ENCODE results near the gene RTP1. TPM values are rescaled to one million over a fixed set of nuclear protein-coding genes. Genes with fewer than 3 reads are reported as not detected.

RTP1 gene
- total and polyA plus RNA-seq, 9 of the 15 experiments (the other 6 are each of a cell fraction or from before 2014, with no cell fraction given): not detected

GRCh38 chr3:187209491-187209890, 12.2 kb downstream of the RTP1 start:
- POLR2A ChIA-PET: interaction anchor here (2.0 kb wide), 1 partner anchor 9 kb away, joined by 10 read pairs; no protein-coding TSS in a partner anchor
- H3K27me3 ChIP-seq (ENCODE audit: control insufficient read depth in 2 of 2, insufficient read depth in 2 of 2, low read length in 2 of 2): peaks cover 12 to 26% of the 10 kb centered on the region in 2 experiments
- no peak overlapping the region for H3K4me3 ChIP-seq
- in situ Hi-C loops (cut with MboI): no loop called here
- no peak overlapping the region for H3K9ac ChIP-seq (ENCODE audit: insufficient read depth in 1 of 2, low read depth in 2 of 2, low read length in 2 of 2)
- DNase-seq (ENCODE audit: extremely low read depth in 1 of 4, low spot score in 3 of 4): no peak
- CTCF ChIA-PET (ENCODE audit: low intra/inter-chr PET ratio): no interaction called here
- H3K4me1 ChIP-seq (replicated peaks in 1 of 2; ENCODE audit: control insufficient read depth in 2 of 2, insufficient read depth in 2 of 2, low read length in 2 of 2): peaks cover 0 to 7% of the 10 kb centered on the region in 2 experiments; a peak in 2 of 5 replicates
- intact Hi-C loops (cut with micrococcal nuclease): no loop called here
- H3K9me3 ChIP-seq (replicated peaks; ENCODE audit: control insufficient read depth, insufficient read depth, low read depth, low read length): no peaks in the 10 kb centered on the region; the same call in 1 of the 2 replicates
- H3K9me1 ChIP-seq (ENCODE audit: control insufficient read depth, insufficient read depth, low read length): no peaks in the 10 kb centered on the region
- no peaks in the 10 kb centered on the region for H3K36me3 ChIP-seq (ENCODE audit: control insufficient read depth, insufficient read depth, low read length)
- TF ChIP-seq, protein P1, sequence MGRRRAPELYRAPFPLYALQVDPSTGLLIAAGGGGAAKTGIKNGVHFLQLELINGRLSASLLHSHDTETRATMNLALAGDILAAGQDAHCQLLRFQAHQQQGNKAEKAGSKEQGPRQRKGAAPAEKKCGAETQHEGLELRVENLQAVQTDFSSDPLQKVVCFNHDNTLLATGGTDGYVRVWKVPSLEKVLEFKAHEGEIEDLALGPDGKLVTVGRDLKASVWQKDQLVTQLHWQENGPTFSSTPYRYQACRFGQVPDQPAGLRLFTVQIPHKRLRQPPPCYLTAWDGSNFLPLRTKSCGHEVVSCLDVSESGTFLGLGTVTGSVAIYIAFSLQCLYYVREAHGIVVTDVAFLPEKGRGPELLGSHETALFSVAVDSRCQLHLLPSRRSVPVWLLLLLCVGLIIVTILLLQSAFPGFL (CRISPR knock-in tag; IDR thresholded peaks at IDR 0.05): no peak
- TF ChIP-seq TFE3 (CRISPR knock-in tag; IDR thresholded peaks at IDR 0.05) (no peak), SREBF1 (IDR thresholded peaks at IDR 0.05; ENCODE audit: borderline replicate concordance, low read depth, low read length) (no peak), ELK1 (CRISPR knock-in tag; IDR thresholded peaks at IDR 0.05) (no peak), ZNF764 (CRISPR knock-in tag; IDR thresholded peaks at IDR 0.05; ENCODE audit: low read depth) (no peak), EGR1 (conservative IDR thresholded peaks at IDR 0.05) (no peak), DEAF1 (CRISPR knock-in tag; IDR thresholded peaks at IDR 0.05) (no peak), GABPB2 (CRISPR knock-in tag; conservative IDR thresholded peaks at IDR 0.05) (no peak), HDAC1 (IDR thresholded peaks at IDR 0.05) (no peak), NFIC (IDR thresholded peaks at IDR 0.05) (no peak), ILK (tag; IDR thresholded peaks at IDR 0.05; ENCODE audit: borderline replicate concordance, low read depth) (no peak), CC2D1A (IDR thresholded peaks at IDR 0.05) (no peak), POLR2A (conservative IDR thresholded peaks at IDR 0.05) (no peak), CHCHD3 (CRISPR knock-in tag; IDR thresholded peaks at IDR 0.05) (no peak), SMAD2 (IDR thresholded peaks at IDR 0.05; ENCODE audit: low read depth, low read length) (no peak), TARDBP (IDR thresholded peaks at IDR 0.05) (no peak), FOXA3 (CRISPR knock-in tag; conservative IDR thresholded peaks at IDR 0.05 in 1 of 2, IDR thresholded peaks at IDR 0.05 in 1 of 2) (no peak)
- FAIRE-seq: no peak
- ATAC-seq: no peak
- H2AFZ ChIP-seq (ENCODE audit: low read depth, low read length): no peak overlapping the region
- H4K20me1 ChIP-seq (replicated peaks; ENCODE audit: control insufficient read depth, insufficient read depth, low read length): no peaks in the 10 kb centered on the region
- H3K79me2 ChIP-seq (ENCODE audit: control insufficient read depth, insufficient read depth, low read length): no peaks in the 10 kb centered on the region
- no peak overlapping the region for H3K4me2 ChIP-seq (ENCODE audit: insufficient read depth, low read length)
- BruUV-seq (replicated peaks): no TSS peak
- no peak overlapping the region for H3K27ac ChIP-seq (ENCODE audit: extremely low read depth, low read depth, low read length)
